Measurements from ENCODE around the gene HEPHL1. TPM values are rescaled to one million over a fixed set of nuclear protein-coding genes. Genes with fewer than 3 reads are reported as not detected.

HEPHL1 gene
- total and polyA plus RNA-seq, 2 donors (not counting 1 experiment from before 2014, with no cell fraction given) = not detected

DNA sequence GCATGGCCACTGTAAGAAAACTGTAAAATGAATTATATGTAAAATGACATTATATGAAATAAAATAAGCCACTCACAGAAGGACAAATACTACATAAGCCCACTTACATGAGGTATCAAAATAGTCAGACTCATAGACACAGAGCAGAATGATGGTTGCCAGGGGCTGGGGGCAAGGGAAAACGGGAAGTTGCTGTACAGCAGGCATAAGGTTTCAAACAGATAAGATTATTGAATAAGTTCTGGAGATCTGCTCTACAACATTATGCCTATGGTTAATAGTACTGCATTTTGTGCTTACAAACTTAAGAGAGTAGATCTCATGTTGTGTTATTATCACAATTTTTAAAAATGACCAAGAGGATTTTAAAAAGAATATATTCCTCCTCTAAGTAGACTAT lies 32.7 kb upstream of the HEPHL1 start:
- Histone ChIP-seq H3K4me1 (ENCODE audit: control insufficient read depth, extremely low read depth, insufficient read depth, low read length) (no peaks in the 10 kb centered on the region), H3K9me3 (ENCODE audit: control insufficient read depth, insufficient read depth, low read depth, low read length) (no peaks in the 10 kb centered on the region), H3K79me2 (ENCODE audit: control insufficient read depth, insufficient read depth, low read length) (no peaks in the 10 kb centered on the region), H2AFZ (ENCODE audit: low read length) (no peak overlapping the region), H4K20me1 (ENCODE audit: control insufficient read depth, extremely low read depth, insufficient read depth, low read length) (no peaks in the 10 kb centered on the region), H3K36me3 (ENCODE audit: control insufficient read depth, insufficient read depth, low read length) (no peaks in the 10 kb centered on the region), H3K4me2 (ENCODE audit: extremely low read depth, insufficient read depth, low read length) (no peak overlapping the region), H3K27me3 (ENCODE audit: control insufficient read depth, insufficient read depth, low read length) (no peaks in the 10 kb centered on the region), H3K9ac (ENCODE audit: insufficient read depth, low read length) (no peak overlapping the region), H3K4me3 (replicated peaks in 1 of 4; ENCODE audit: control extremely low read depth in 1 of 4, insufficient read depth in 1 of 4, low read depth in 3 of 4, low read length in 4 of 4) (no peak overlapping the region), H3K27ac (ENCODE audit: insufficient read depth, low read length) (no peak overlapping the region)
- no peak for DNase-seq (ENCODE audit: low read depth in 2 of 2)
- no peak for TF ChIP-seq EZH2 (IDR thresholded peaks at IDR 0.05; ENCODE audit: low read length, missing control alignments)
- TF ChIP-seq, protein P1, sequence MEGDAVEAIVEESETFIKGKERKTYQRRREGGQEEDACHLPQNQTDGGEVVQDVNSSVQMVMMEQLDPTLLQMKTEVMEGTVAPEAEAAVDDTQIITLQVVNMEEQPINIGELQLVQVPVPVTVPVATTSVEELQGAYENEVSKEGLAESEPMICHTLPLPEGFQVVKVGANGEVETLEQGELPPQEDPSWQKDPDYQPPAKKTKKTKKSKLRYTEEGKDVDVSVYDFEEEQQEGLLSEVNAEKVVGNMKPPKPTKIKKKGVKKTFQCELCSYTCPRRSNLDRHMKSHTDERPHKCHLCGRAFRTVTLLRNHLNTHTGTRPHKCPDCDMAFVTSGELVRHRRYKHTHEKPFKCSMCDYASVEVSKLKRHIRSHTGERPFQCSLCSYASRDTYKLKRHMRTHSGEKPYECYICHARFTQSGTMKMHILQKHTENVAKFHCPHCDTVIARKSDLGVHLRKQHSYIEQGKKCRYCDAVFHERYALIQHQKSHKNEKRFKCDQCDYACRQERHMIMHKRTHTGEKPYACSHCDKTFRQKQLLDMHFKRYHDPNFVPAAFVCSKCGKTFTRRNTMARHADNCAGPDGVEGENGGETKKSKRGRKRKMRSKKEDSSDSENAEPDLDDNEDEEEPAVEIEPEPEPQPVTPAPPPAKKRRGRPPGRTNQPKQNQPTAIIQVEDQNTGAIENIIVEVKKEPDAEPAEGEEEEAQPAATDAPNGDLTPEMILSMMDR (conservative IDR thresholded peaks at IDR 0.05 in 1 of 2, IDR thresholded peaks at IDR 0.05 in 1 of 2; ENCODE audit: low read depth in 1 of 2, low read length in 2 of 2) = no peak

DNA sequence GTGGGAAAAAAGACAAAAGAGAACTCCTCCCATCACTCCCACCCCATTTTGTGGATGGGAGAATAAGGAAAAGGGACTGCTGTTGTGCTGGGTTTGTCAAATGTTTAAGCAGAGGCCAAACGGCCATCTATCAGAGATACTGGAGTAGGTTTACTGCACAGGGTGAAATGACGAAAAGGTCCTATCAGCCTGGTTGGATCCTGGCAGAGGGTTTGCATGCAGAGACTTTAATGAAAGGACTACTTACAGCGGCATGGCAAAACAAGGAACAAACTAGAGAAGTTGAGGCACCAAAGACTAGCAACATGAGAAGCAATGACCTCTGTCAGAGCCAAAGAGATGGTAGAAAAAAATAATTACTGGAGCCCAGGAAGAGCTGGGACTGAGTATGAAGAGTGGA lies 32.2 kb upstream of the HEPHL1 start:
- Histone ChIP-seq H3K4me3 (replicated peaks in 1 of 4; ENCODE audit: control extremely low read depth in 1 of 4, insufficient read depth in 1 of 4, low read depth in 3 of 4, low read length in 4 of 4) (no peak overlapping the region), H2AFZ (ENCODE audit: low read length) (no peak overlapping the region), H3K4me2 (ENCODE audit: extremely low read depth, insufficient read depth, low read length) (no peak overlapping the region), H3K9ac (ENCODE audit: insufficient read depth, low read length) (no peak overlapping the region), H3K4me1 (ENCODE audit: control insufficient read depth, extremely low read depth, insufficient read depth, low read length) (no peaks in the 10 kb centered on the region), H3K27ac (ENCODE audit: insufficient read depth, low read length) (no peak overlapping the region), H4K20me1 (ENCODE audit: control insufficient read depth, extremely low read depth, insufficient read depth, low read length) (no peaks in the 10 kb centered on the region), H3K9me3 (ENCODE audit: control insufficient read depth, insufficient read depth, low read depth, low read length) (no peaks in the 10 kb centered on the region), H3K79me2 (ENCODE audit: control insufficient read depth, insufficient read depth, low read length) (no peaks in the 10 kb centered on the region), H3K36me3 (ENCODE audit: control insufficient read depth, insufficient read depth, low read length) (no peaks in the 10 kb centered on the region), H3K27me3 (ENCODE audit: control insufficient read depth, insufficient read depth, low read length) (no peaks in the 10 kb centered on the region)
- TF ChIP-seq, protein P1 (conservative IDR thresholded peaks at IDR 0.05 in 1 of 2, IDR thresholded peaks at IDR 0.05 in 1 of 2; ENCODE audit: low read depth in 1 of 2, low read length in 2 of 2) = no peak
- TF ChIP-seq EZH2 (IDR thresholded peaks at IDR 0.05; ENCODE audit: low read length, missing control alignments) = no peak
- no peak for DNase-seq (ENCODE audit: low read depth in 2 of 2)

DNA sequence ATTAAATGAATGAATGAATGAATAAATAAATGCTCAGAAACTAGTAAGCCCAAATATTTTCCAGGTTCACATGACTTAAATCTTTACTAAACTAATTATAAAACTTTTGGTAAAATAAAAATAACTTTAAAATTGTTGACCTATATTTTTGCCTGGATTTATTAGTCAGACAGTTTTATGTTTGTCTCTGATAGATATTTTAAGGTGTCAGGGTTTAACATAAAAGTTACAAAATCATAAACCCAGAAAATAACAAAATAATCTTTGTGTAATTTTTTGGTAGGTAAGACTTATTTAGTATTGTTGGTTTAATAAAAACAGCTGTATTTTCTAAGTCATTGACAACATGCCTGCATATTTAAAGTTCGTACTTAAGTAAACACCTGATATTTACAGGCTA lies 27.4 kb upstream of the HEPHL1 start:
- Histone ChIP-seq H3K9ac (ENCODE audit: insufficient read depth, low read length) (no peak overlapping the region), H3K4me3 (replicated peaks in 1 of 4; ENCODE audit: control extremely low read depth in 1 of 4, insufficient read depth in 1 of 4, low read depth in 3 of 4, low read length in 4 of 4) (no peak overlapping the region), H3K9me3 (ENCODE audit: control insufficient read depth, insufficient read depth, low read depth, low read length) (no peaks in the 10 kb centered on the region), H2AFZ (ENCODE audit: low read length) (no peak overlapping the region), H3K27ac (ENCODE audit: insufficient read depth, low read length) (no peak overlapping the region), H3K79me2 (ENCODE audit: control insufficient read depth, insufficient read depth, low read length) (no peaks in the 10 kb centered on the region), H4K20me1 (ENCODE audit: control insufficient read depth, extremely low read depth, insufficient read depth, low read length) (no peaks in the 10 kb centered on the region), H3K36me3 (ENCODE audit: control insufficient read depth, insufficient read depth, low read length) (no peaks in the 10 kb centered on the region), H3K27me3 (ENCODE audit: control insufficient read depth, insufficient read depth, low read length) (no peaks in the 10 kb centered on the region), H3K4me2 (ENCODE audit: extremely low read depth, insufficient read depth, low read length) (no peak overlapping the region), H3K4me1 (ENCODE audit: control insufficient read depth, extremely low read depth, insufficient read depth, low read length) (no peaks in the 10 kb centered on the region)
- TF ChIP-seq, protein P1 (conservative IDR thresholded peaks at IDR 0.05 in 1 of 2, IDR thresholded peaks at IDR 0.05 in 1 of 2; ENCODE audit: low read depth in 1 of 2, low read length in 2 of 2) = no peak
- TF ChIP-seq EZH2 (IDR thresholded peaks at IDR 0.05; ENCODE audit: low read length, missing control alignments) = no peak
- no peak for DNase-seq (ENCODE audit: low read depth in 2 of 2)
